IPS-NIHi7 (cell line): ENCODE results near the gene C15orf62.
A peak's percentile ranks its signal among the peaks of the same experiment; 100 is the strongest.

Source experiments
- DNase-seq: peaks from one replicate; pipeline ENCODE4 v3.0.0; 2012; ENCODE audit warnings: mixed read lengths; ENCODE audit errors: extremely low spot score

Gene C15orf62

DNA sequence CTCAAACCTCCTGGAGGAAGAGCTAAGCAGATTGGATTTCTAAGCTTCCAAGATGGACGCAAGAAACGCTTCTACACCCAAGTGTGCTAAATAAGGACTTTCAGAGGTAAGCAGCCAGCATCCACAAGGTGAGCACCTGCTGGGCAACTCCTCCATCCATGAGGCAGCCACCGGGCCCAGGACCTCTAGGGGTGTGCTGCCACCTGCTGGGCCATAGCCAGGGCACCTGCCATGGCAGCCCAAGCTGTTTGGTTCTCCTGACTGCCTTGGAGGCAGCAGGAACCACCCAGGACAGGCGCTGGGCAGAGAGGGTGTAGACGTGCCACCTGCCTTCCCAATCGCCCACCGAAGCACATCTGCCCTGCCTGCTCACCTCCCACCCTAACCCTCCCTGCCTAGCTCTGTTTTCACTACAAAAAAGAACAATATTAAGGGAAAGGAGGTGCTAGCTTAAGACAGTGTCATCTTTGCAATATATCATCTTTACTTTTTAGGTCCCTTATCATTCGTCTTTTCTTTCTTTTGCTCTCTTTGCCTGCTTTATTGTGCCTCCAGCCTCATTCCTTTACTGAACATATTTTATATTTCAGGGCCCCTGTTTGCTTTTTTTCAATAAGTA lies 12.9 kb downstream of the C15orf62 start:
- peak; percentile 65 for DNase-seq

DNA sequence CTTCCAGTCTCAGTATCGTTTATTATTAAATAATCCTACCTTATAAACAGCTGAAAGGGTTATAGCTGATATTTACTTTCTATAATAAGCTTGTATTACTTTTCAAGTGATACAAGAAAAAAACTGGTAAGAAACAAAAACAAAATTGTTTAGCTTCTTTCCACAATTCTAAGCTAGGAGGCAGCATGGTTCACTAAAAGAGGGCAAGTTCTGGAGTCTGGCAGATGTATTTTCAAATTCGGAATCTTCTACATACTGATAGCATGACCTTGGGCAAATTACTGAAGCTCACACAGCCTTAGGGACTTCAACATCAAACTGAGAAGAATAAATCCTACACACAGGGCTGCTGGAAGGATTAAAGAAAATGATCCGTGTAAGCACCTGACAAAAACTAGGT lies 15.4 kb downstream of the C15orf62 start:
- no peak for DNase-seq

DNA sequence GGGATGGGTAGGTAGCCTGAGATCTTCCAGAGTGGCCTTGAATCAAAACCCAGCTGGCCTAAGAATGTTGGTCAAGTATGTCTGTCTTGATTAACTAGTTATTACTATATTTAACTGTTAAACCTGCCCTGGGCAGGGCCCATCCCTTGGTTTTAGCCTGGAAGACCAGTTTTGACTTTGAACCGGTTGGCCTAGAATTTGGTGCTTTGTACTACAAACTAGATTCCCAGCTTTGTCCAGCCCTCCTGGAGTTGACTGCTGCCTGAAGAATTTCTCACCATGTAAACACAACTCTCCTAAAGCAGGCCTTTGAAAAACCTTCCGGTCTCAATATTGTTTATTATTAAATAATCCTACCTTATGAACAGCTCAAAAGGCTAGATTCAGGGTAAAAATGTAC lies 16.0 kb downstream of the C15orf62 start:
- DNase-seq, result no peak

DNA sequence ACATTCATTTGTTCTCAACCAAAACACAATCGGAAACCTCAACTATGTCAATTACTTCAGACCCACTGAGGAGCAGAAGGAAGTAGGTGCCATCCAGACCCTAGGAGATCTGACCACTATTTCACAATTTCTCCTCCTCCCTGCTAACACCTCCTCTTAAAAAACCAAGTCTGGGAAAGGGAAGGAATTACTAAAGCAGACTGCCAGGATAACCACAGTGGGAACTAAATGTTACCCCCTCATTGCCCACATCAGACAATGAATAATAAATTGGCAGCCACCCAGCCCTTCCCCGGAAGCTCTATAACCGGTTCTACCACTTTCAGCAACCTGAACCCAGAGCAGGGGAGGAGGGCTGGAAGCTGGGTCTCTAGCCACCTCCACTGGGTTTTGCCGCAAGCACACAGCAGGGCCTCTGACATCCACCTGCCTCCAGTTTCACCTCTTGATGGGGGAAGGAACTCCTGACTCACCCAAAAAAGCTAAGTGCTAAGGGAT lies 17.6 kb downstream of the C15orf62 start:
- DNase-seq, result peak; percentile 80

DNA sequence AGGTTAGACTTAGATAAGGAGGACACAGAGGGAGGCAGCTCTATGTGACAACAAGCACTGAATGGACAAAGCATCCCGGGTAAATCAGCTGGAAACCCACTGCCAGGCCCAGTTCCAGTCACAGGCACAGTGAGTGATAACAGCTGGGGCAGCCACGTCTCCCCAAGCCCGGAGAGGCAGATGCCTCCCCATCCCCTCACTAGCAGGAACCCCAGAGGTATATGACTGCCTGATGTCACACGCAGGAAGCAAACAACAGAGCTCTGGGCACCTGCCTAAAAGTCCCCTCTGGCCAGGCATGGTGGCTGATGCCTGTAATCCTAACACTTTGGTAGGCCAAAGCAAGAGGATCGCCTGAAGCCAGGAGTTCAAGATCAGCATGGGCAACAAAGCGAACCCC lies 18.2 kb downstream of the C15orf62 start:
- DNase-seq, result no peak

DNA sequence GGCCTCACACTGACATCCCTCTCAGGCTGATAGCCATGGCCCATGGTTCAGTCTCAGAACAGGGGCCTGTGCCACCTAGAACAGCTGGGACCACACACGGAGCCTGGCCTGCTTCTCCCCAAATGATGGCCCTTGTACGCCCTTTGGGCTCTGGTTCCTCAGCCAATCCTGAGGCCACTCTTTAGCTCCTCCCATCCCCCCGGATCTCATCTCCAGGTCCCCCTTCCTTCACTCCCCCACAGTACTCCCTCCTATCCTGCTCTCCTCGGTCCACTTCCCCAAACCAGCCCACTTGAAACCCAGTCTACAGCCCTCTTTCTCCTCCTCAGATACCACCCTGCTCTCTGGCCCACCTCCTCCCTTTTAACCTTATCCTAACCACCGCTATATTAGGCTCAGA lies 19.3 kb downstream of the C15orf62 start:
- DNase-seq, result no peak

DNA sequence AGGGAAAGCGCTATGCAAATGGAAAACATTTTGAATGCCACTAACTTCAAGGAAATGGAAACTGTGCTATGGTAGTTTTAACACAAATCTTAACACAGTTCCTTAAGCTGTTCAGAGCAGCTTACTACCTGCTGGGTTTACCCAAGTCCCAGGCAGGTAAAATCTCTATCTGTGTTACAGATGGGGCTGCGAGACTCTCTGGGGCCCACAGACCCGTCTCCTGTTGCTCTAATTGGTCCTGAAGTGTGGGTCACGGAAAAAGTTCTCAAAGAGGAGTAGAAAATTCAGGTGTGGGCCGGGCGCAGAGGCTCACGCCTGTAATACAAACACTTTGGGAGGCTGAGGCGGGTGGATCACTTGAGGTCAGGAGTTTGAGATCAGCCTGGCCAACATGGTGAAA lies 20.2 kb downstream of the C15orf62 start:
- DNase-seq, result no peak

DNA sequence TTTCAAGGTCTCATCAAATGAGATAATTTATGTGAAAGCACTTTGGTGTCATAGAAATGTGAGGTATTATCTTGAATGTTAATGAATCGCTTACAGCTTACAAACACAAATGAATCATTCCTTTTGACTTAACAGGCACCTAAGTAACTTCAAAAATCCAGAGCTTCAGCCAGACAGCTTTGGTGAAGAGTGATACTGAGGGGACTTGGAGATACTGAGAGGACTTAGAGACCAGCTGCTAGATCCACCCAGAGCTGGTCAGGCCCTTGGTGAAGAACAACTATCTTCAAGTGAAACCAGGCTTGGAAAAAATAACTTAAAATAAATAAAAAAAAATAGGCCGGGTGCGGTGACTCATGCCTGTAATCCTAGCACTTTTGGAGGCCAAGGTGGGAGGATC lies 20.9 kb downstream of the C15orf62 start:
- DNase-seq, result no peak

DNA sequence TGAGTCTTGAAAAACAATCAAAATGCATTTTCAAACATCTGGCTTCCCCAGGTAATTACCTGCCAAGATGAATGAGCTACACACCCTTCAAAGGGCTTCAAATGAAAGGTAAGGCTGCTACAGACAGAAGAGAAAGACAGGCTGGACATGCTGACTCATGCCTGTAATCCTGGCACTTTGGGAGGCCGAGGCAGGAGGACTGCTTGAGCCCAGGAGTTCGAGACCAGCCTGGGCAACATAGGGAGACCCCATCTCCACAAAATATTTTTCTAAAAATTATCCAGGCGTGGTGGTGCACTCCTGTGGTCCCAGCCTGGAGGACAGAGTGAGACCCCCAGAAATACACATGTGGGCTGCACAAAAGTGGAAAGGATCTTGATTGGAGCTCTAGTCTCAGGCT lies 22.6 kb downstream of the C15orf62 start:
- no peak for DNase-seq

DNA sequence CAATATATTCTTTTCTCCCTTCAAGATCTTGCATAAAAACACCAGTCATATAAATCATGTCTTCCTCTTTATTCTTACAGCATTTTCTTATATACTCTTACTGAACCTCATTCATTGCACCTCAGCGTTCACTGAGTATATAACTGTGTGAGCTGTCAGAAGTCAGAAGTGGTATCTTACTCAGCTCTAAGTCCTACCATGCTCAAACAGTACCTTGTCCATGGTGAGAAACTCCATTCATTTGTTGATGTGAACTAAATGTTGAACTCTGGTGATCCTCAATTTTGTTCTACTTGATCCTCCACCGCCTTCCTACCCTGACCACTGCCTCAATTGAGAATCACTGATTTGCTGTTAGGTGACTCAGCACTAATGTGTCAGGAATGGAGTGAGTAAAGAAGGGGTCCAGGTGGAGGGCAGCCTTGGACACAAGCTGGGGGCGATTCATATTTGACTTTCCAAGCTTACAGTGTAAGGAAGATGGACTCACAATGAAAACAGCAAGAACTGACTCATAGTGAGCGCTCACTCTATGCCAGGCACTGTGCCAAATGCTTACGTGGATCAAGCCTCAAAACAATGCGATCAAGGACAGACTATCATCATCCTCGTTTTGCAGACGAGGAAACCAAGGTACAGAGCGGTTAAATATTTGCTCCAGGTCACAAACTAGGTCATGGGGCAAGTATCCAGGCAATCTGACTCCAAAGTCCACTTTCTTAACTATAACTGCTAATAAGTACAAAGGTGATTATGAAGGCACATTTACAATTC lies 23.6 kb downstream of the C15orf62 start:
- DNase-seq, result no peak

DNA sequence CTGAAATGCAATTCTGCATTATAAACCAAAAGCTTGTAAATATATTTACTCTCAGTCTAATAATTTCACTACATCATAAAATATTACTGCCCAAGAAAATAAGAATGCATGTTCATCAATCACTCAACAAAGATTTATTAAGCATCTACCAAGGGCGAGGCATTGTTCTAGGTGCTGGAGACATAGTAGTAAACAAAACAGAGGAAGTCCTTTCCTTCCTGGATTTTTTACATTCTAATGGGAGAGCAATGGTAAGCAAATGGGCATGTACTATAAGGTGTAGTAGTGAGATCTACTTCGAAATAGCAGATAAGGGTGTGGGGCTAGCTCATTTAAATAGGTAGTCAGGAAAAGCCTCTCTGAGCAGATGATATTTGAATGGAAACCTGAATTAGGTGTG lies 26.3 kb downstream of the C15orf62 start:
- no peak for DNase-seq

DNA sequence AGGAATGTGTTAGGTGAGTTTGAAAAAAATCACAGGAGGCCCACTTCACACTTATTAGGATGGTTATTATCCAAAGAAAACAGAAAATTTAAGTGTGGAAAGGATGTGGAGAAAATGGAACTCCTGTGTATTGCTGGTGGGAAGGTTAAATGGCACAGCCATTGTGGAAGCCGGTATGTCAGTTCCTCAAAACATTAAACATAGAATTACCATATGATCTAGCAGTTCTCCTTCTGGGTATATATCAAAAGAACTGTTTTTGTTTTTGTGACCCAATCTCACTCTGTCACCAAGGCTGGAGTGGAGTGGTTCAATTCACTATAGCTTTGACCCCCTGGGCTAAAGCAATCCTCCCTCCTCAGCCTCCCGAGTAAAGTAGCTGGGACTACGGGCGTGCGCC lies 26.7 kb downstream of the C15orf62 start:
- DNase-seq, result no peak

DNA sequence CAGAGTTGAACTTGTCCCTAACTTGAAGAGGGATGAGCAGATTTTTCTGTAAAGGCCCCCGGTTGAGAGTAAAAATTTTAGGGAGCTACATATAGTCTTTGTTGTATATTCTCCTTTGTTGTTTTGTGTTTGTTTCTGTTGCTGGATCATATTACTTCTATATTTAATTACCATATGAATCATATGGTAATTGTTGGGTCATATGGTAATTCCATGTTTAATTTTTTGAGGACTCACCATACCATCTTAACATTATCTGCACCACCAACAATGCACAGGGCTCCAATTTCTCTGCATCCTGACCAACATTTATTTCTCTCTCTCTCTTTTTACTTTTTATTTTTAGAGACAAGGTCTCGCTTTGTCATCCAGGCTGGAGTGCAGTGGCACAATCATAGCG lies 29.7 kb downstream of the C15orf62 start:
- no peak for DNase-seq

DNA sequence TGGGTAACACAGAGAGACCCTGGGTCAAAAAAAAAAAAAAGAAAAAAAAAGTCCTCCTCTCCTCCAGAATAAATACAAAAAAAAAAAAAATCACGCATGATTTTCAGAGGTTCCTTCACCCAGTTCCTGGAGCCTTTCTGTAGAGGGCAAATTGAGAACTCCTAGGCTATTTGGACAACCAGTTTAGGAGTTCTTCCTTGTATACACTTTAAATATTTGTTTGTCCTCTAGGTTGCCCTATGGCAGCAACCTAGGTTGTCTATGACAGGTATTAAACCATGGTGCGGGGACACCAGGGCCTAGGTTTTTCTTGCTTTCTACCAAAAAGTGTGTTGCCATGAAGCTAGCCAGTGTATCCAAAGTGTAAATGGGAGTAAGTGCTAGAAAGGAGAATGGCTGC lies 33.3 kb downstream of the C15orf62 start:
- DNase-seq, result no peak

DNA sequence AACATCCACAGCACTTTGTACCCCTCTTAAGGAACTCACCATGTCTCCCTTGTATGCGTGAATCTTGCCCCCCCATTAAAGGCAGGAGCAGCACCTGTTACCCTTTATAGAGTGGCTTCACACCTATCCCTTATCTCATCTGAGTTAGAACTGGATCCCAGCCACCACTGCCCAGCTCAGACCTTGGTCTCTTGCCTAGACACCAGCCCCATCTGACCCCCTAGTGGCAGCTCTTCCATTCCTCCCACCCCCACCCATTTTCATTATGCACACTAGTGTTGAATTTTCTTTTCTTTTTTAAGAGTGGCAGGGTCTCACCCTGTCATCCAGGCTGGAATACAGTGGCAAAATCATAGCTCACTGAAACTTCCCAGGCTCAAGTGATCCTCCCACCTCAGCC lies 33.9 kb downstream of the C15orf62 start:
- DNase-seq, result no peak

DNA sequence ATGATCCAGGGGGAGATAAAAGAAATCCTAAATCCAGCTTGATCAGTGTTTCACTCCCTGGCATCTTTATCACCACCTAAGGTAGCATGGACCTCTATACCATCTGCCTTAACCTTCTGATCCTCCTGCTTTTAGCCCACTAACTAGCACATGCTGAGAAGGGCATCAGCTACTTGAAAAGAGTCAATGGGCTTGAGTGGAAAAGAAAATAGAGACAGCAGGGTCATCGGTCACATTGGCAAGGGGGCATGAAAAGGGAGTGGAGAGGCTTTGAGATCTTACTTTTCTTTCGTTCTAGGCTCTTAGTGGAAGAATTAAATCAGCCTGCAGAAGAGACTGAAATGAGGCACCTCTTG lies 36.9 kb downstream of the C15orf62 start:
- no peak for DNase-seq

DNA sequence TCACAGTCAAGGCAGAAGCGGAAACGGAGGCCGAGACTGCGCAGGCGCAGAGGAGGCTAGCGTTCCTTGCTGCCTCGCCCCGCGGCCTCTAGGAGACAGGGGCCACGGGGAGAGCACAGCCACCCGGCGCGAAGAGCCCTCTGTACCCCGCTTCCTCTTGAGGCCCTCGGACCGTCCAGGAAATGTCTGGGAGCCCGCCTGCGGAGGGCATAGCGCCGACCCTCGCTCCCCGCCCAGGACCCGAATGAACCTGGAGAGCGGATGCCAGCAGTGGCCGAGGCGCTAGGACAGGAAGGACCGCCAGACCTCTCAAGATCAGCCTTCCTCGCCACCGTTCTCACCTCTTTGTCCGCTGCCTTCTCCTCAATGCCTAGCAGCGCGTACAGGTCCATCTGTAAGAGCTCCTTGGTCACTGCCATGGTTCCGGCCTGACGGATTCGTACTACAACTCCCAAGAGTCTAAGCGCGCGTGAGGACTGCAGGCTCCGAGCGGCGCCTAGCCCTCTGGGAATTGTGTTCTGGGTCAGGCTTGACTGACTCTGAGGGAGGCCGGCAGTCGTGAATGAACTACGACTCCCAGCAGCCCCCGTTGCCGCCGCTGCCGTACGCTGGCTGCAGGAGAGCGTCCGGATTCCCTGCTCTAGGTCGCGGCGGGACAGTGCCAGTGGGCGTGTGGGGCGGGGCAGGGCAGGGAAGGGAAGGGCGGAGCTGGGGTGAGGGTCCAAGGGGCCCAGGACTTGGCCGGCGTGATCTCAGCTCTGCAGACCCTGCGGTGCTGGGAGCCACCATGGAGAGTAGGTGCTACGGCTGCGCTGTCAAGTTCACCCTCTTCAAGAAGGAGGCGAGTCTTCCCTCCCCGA lies 37.5 kb downstream of the C15orf62 start, which contains the start of the genes DNAJC17 and ZFYVE19:
DNAJC17 (minus strand) TSS at position 446 of the 860 bp plus-strand sequence; CDS start at position 419, 27 bp downstream.
ZFYVE19 (plus strand) TSS at position 62 of the 860 bp plus-strand sequence; CDS start at position 563, 501 bp downstream.
- DNase-seq, result peak; percentile 94

DNA sequence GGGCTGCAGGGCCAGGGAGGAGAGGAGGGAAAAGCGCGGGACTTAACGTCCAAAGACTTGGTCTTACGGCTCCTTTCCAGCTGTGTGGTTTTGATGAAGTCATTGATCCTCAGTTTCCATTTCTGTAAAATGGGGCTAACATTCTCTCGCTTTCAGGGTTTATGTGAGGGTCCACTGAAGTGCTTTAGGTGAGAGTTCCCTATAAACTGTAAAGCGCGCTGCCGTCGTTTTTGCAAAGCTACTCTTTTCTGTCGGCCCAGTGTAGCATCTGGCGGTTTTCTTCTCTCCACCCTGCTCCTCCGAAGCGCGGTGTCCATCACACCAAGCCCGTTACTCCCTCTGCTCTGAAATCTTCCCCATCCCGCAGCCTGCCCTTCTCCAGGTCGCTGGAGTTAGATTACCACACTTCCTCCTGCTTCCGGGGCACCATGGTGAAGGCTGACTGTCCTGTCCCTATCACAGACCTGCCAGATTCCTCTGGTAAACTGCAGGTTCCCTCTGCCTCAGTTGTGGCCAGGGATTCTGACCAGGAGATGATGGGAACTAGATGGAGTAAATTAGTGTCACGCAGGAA lies 38.2 kb downstream of the C15orf62 start:
- DNase-seq, result no peak

DNA sequence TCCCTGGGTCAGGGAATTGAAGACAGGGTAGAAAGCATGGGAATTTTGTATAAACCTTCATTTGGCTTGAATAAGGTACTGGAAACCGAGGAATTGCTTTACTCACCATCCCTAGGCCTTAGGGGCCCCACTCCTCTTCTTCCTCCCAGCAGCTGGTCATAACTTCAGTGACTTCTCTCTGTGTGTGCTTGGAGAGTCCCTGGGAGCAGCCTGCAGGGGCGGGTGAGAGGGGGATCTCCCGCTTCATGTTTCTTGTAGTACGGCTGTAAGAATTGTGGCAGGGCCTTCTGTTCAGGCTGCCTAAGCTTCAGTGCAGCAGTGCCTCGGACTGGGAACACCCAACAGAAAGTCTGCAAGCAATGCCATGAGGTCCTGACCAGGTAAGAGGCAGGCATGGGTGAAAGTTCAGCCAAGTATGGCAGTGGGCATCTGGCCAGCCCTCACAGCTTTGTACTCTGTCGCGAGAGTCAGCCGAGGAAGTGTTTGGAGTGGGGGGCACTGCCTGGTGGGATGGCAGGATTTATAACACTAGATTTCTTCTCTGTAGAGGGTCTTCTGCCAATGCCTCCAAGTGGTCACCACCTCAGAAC lies 39.2 kb downstream of the C15orf62 start:
- DNase-seq, result no peak

DNA sequence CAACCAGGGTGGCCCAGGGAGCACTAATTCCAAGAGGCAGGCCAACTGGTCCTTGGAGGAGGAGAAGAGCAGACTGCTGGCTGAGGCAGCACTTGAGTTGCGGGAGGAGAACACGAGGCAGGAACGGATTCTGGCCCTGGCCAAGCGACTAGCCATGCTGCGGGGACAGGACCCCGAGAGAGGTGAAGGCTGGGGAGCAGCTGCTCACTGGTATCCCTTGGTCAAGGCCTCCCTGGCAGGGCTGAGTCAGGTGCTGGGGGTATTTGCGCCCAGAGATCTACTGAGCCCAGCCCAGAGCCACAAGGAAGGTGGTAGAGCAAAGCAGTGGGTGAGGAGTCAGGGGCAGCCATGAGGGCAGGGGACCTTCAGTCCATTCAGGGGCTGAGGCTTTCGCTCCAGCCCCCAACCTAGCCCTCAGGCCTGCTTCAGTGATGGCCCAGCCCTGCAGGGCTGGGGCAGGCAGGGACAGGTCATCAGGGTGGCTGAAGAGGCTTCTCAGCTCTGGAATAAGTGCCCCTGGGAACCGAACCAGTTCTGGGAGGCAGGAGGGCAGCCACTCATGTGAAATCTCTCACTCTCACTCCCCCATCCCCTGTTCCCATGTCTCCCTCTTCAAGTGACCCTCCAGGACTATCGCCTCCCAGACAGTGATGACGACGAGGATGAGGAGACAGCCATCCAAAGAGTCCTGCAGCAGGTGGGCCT lies 43.1 kb downstream of the C15orf62 start:
- no peak for DNase-seq
